Measurements from ENCODE around the gene OR9Q1.
"Not testable (repeated sequence)": the region's sequence is repeated elsewhere in the genome, so short reads cannot be mapped to it uniquely, and the experiment has no call there.

The OR9Q1 gene

DNA sequence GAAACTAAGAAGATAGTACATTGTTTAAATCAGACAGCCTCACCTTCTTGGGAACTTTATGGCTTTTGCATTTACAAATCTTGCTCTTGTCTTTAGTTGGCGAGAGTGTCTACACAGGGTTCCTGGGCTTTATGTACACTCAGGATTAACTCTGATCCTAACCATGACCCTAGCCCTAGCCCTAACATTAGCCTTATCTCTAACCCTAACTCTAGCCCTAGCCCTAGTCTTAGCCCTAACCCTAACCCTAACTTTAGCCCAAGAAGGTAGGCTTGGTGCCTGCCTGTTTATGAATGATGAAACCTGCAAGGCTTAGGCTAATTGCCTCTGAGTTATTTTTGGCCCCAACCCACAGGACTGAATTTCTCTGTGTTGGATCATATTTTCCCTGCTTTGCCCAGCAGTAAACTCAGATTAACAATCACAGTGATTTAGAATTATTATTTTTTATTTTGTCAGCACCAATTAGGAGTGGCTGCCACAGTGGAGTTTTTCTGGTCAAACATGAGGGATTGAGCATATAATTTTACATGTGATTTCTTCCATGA lies 44.1 kb upstream of the OR9Q1 start:
- Histone ChIP-seq H3K27me3 (no peaks in the 10 kb centered on the region), H3K4me1 (ENCODE audit: control insufficient read depth in 1 of 2, insufficient read depth in 1 of 2, low read depth in 1 of 2, low read length in 1 of 2) (no peaks in the 10 kb centered on the region), H3K4me3 (ENCODE audit: low read depth in 1 of 2, low read length in 1 of 2) (no peak overlapping the region), H3K27ac (no peak overlapping the region), H3K36me3 (no peaks in the 10 kb centered on the region), H3K9me3 (no peaks in the 10 kb centered on the region)
- no peak for TF ChIP-seq CTCF (IDR thresholded peaks at IDR 0.05)

DNA sequence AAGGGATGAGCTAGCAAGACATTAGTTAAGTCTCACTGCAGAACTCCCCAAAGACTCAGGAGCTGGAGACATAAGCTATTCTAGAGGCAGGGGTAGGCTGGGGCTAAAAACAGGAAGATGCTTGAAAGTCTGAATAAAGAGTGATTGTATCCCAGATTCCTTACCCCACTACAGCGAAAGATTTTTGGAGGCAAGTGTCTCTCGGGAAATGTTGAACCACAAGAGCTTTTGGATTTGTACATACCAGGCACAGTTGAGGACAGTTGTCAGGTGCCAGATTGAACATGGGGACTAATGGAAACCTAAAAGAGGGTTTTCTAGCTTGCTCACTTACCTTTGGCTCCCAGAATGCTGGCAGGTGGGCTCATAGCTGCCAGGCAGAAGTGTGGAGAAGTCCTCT lies 43.5 kb upstream of the OR9Q1 start:
- Histone ChIP-seq H3K36me3 (no peaks in the 10 kb centered on the region), H3K4me1 (ENCODE audit: control insufficient read depth in 1 of 2, insufficient read depth in 1 of 2, low read depth in 1 of 2, low read length in 1 of 2) (no peaks in the 10 kb centered on the region), H3K9me3 (no peaks in the 10 kb centered on the region), H3K27me3 (no peaks in the 10 kb centered on the region), H3K4me3 (ENCODE audit: low read depth in 1 of 2, low read length in 1 of 2) (no peak overlapping the region), H3K27ac (no peak overlapping the region)
- no peak for TF ChIP-seq CTCF (IDR thresholded peaks at IDR 0.05)

GRCh38 chr11:57981536-57981935 lies 42.1 kb upstream of the OR9Q1 start:
- TF ChIP-seq CTCF (IDR thresholded peaks at IDR 0.05): no peak
- Histone ChIP-seq H3K27me3 (no peaks in the 10 kb centered on the region), H3K9me3 (no peaks in the 10 kb centered on the region), H3K27ac (no peak overlapping the region), H3K4me1 (ENCODE audit: control insufficient read depth in 1 of 2, insufficient read depth in 1 of 2, low read depth in 1 of 2, low read length in 1 of 2) (no peaks in the 10 kb centered on the region), H3K4me3 (ENCODE audit: low read depth in 1 of 2, low read length in 1 of 2) (no peak overlapping the region), H3K36me3 (no peaks in the 10 kb centered on the region)

- H3K4me3 ChIP-seq (ENCODE audit: low read depth in 1 of 2, low read length in 1 of 2): no peak overlapping the region
- H3K27ac ChIP-seq: no peak overlapping the region
- H3K9me3 ChIP-seq: no peaks in the 10 kb centered on the region
- no peaks in the 10 kb centered on the region for H3K36me3 ChIP-seq
- no peak for TF ChIP-seq CTCF (IDR thresholded peaks at IDR 0.05)
- no peaks in the 10 kb centered on the region for H3K4me1 ChIP-seq (ENCODE audit: control insufficient read depth in 1 of 2, insufficient read depth in 1 of 2, low read depth in 1 of 2, low read length in 1 of 2)
- H3K27me3 ChIP-seq: no peaks in the 10 kb centered on the region
These were observed 40.9 kb upstream of the OR9Q1 start for GRCh38 chr11:57982776-57983175.

GRCh38 chr11:57983191-57983590 lies 40.5 kb upstream of the OR9Q1 start:
- Histone ChIP-seq H3K4me3 (ENCODE audit: low read depth in 1 of 2, low read length in 1 of 2) (no peak overlapping the region), H3K27ac (no peak overlapping the region), H3K4me1 (ENCODE audit: control insufficient read depth in 1 of 2, insufficient read depth in 1 of 2, low read depth in 1 of 2, low read length in 1 of 2) (no peaks in the 10 kb centered on the region), H3K27me3 (no peaks in the 10 kb centered on the region), H3K9me3 (no peaks in the 10 kb centered on the region), H3K36me3 (no peaks in the 10 kb centered on the region)
- no peak for TF ChIP-seq CTCF (IDR thresholded peaks at IDR 0.05)

DNA sequence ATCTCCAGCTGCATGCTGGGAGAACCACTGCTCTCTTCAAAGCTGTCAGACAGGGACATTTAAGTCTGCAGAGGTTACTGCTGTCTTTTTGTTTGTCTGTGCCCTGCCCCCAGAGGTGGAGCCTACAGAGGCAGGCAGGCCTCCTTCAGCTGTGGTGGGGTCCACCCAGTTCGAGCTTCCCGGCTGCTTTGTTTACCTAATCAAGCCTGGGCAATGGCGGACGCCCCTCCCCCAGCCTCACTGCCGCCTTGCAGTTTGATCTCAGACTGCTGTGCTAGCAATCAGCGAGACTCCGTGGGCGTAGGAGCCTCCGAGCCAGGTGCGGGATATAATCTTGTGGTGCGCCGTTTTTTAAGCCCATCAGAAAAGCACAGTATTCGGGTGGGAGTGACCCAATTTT lies 24.2 kb upstream of the OR9Q1 start:
- not testable (repeated sequence) for H3K27me3 ChIP-seq; H3K4me3 ChIP-seq (ENCODE audit: low read depth in 1 of 2, low read length in 1 of 2); H3K9me3 ChIP-seq; H3K36me3 ChIP-seq; H3K4me1 ChIP-seq (ENCODE audit: control insufficient read depth in 1 of 2, insufficient read depth in 1 of 2, low read depth in 1 of 2, low read length in 1 of 2); H3K27ac ChIP-seq

DNA sequence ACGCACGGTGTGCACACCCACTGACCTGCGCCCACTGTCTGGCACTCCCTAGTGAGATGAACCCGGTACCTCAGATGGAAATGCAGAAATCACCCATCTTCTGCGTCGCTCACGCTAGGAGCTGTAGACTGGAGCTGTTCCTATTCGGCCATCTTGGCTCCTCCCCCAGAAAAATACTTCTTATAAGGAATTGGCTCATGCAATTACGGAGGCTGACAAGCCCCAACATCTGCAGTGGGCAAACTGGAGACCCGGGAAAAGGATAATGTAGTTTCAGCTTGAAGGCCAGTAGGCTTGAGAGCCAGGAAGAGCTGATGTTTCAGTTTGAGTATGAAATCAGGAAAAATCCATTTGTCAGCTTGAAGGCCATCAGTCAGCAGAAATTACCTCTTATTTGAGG lies 23.7 kb upstream of the OR9Q1 start:
- not testable (repeated sequence) for H3K36me3 ChIP-seq; H3K4me3 ChIP-seq (ENCODE audit: low read depth in 1 of 2, low read length in 1 of 2); H3K27me3 ChIP-seq; H3K27ac ChIP-seq; H3K4me1 ChIP-seq (ENCODE audit: control insufficient read depth in 1 of 2, insufficient read depth in 1 of 2, low read depth in 1 of 2, low read length in 1 of 2); H3K9me3 ChIP-seq
